Neural progenitor cell (in vitro differentiated cells): Measurements from ENCODE around the gene IL25. TPM values are rescaled to one million over a fixed set of nuclear protein-coding genes. Genes with fewer than 3 reads are reported as not detected.

Source experiments
- DNase-seq: peaks from one replicate; pipeline ENCODE4 v3.0.0-alpha.2; 2016; ENCODE audit warnings: low spot score
- H2AFZ ChIP-seq: fragments of 200-600 bp; sonication (generic); replicated peaks from 2 replicates; pipeline ENCODE4 v1.6.1; 2016; ENCODE audit warnings: antibody characterized with exemption
- H3F3A ChIP-seq: fragments of 200-600 bp; sonication (generic); 2 replicates; pipeline ENCODE4 v1.6.1; 2016; ENCODE audit warnings: antibody characterized with exemption, low read depth
- H3K27ac ChIP-seq: fragments of 200-600 bp; sonication (generic); 2 replicates; pipeline ENCODE4 v1.5.1; 2016; ENCODE audit warnings: mild to moderate bottlenecking
- H3K27me3 ChIP-seq: fragments of 200-600 bp; sonication (generic); 2 replicates; pipeline ENCODE4 v1.6.1; 2016; ENCODE audit warnings: mild to moderate bottlenecking, moderate library complexity
- H3K36me3 ChIP-seq: fragments of 200-600 bp; sonication (generic); 2 replicates; pipeline ENCODE4 v1.5.1; 2016
- H3K4me1 ChIP-seq: fragments of 200-600 bp; sonication (generic); 2 replicates; pipeline ENCODE4 v1.6.1; 2016; ENCODE audit warnings: mixed run types
- H3K4me2 ChIP-seq: fragments of 200-600 bp; sonication (generic); 2 replicates; pipeline ENCODE4 v1.6.1; 2016
- H3K4me3 ChIP-seq: fragments of 200-600 bp; sonication (generic); 2 replicates; pipeline ENCODE4 v1.5.1; 2016
- H3K79me2 ChIP-seq: fragments of 200-600 bp; sonication (generic); 2 replicates; pipeline ENCODE4 v1.6.1; 2016; ENCODE audit warnings: low read depth
- H3K9ac ChIP-seq: fragments of 200-600 bp; sonication (generic); 2 replicates; pipeline ENCODE4 v1.6.1; 2016
- H3K9me3 ChIP-seq: fragments of 200-600 bp; sonication (generic); 2 replicates; pipeline ENCODE4 v1.5.1; 2016; ENCODE audit warnings: low read depth
- H4K20me1 ChIP-seq: fragments of 200-600 bp; sonication (generic); 2 replicates; pipeline ENCODE4 v1.6.1; 2016; ENCODE audit warnings: low read depth
- H3K27ac Mint-ChIP-seq: 3 replicates; pipeline ENCODE4 v1.8.0; 2021; ENCODE audit warnings: mixed read lengths
- H3K27me3 Mint-ChIP-seq: 2 replicates; pipeline ENCODE4 v1.8.0; 2022; ENCODE audit warnings: low read depth, mild to moderate bottlenecking, inconsistent platforms, moderate library complexity, mixed read lengths; ENCODE audit not compliant: insufficient read depth
- H3K36me3 Mint-ChIP-seq: 3 replicates; pipeline ENCODE4 v1.8.0; 2021; ENCODE audit warnings: mixed read lengths
- H3K4me1 Mint-ChIP-seq: 3 replicates; pipeline ENCODE4 v1.8.0; 2021; ENCODE audit warnings: mixed read lengths
- H3K4me3 Mint-ChIP-seq: 3 replicates; pipeline ENCODE4 v1.8.0; 2021; ENCODE audit warnings: mild to moderate bottlenecking, moderate library complexity, mixed read lengths
- H3K9me3 Mint-ChIP-seq: 3 replicates; pipeline ENCODE4 v1.8.0; 2020; ENCODE audit warnings: mixed read lengths
- CTCF ChIP-seq: fragments of 200-600 bp; sonication (generic); IDR thresholded peaks from 2 replicates; pipeline ENCODE4 v1.5.1; 2017; ENCODE audit warnings: antibody characterized with exemption, mild to moderate bottlenecking
- EZH2 ChIP-seq: fragments of 200-600 bp; sonication (generic); IDR thresholded peaks from 2 replicates; pipeline ENCODE4 v1.6.1; 2017; ENCODE audit warnings: antibody characterized with exemption, mild to moderate bottlenecking, moderate library complexity
- EZH2phosphoT487 ChIP-seq: fragments of 200-600 bp; sonication (generic); IDR thresholded peaks from 2 replicates; pipeline ENCODE4 v1.6.1; 2017; ENCODE audit warnings: antibody characterized with exemption
- total RNA-seq: library from RNA; depleted of rRNA; stranded (reverse); fragments of >200 nt; gene quantifications from 2 replicates; pipeline ENCODE4 v1.2.3, GENCODE V29; 2015; ENCODE audit warnings: low replicate concordance

IL25 gene
- total RNA-seq, 1 donor from 2014 or later: not detected

DNA sequence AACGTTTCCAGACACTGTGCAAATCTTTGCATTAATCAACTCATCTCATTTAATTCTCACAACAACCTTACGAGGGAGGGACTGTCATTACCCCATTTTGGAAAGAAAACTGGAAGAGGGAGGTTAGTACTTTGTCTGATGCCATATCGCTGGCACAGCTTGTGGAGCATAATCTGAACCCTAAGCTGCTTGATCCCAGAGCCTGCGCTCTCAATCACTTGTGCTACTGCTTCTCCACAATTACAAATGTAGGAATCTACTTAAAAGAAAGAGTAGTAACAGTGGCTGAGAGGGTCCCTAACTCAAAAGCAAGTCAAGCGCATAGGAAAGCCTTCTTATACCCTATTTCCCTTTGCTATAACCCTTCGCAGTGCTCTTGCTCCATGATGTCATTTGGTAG lies 10.8 kb upstream of the IL25 start:
- Histone ChIP-seq H3K4me3 (no peak overlapping the region), H3K9ac (no peak overlapping the region), H3K36me3 (peaks cover 3% of the 10 kb centered on the region), H3K27me3 (no peaks in the 10 kb centered on the region), H4K20me1 (peaks cover 65% of the 10 kb centered on the region), H3F3A (peaks cover 60% of the 10 kb centered on the region), H3K4me2 (peak overlapping the region; percentile 10), H2AFZ (no peak overlapping the region), H3K9me3 (no peaks in the 10 kb centered on the region), H3K27ac (no peak overlapping the region), H3K4me1 (peaks cover 21% of the 10 kb centered on the region), H3K79me2 (peaks cover 52% of the 10 kb centered on the region)
- peaks cover 23% of the 10 kb centered on the region for H3K36me3 Mint-ChIP-seq
- no peak for DNase-seq
- H3K4me1 Mint-ChIP-seq: peaks cover 39% of the 10 kb centered on the region
- no peaks in the 10 kb centered on the region for H3K9me3 Mint-ChIP-seq
- peaks cover 9% of the 10 kb centered on the region for H3K27me3 Mint-ChIP-seq
- TF ChIP-seq CTCF (no peak), EZH2phosphoT487 (no peak), EZH2 (no peak)
- H3K4me3 Mint-ChIP-seq: peak overlapping the region; percentile 35
- H3K27ac Mint-ChIP-seq: no peak overlapping the region

GRCh38 chr14:23362200-23362599 lies 10.4 kb upstream of the IL25 start:
- no peak for DNase-seq
- peaks cover 23% of the 10 kb centered on the region for H3K36me3 Mint-ChIP-seq
- peak; percentile 25 for TF ChIP-seq CTCF
- TF ChIP-seq EZH2phosphoT487: no peak
- TF ChIP-seq EZH2: no peak
- H3K27ac Mint-ChIP-seq: peak overlapping the region; percentile 50
- no peaks in the 10 kb centered on the region for H3K27me3 ChIP-seq
- peak overlapping the region; percentile 35 for H3K4me3 Mint-ChIP-seq
- H3K4me3 ChIP-seq: no peak overlapping the region
- H3K4me2 ChIP-seq: peak overlapping the region; percentile 10
- H3K9me3 ChIP-seq: no peaks in the 10 kb centered on the region
- peaks cover 11% of the 10 kb centered on the region for H3K27me3 Mint-ChIP-seq
- H3K79me2 ChIP-seq: peaks cover 52% of the 10 kb centered on the region
- no peak overlapping the region for H2AFZ ChIP-seq
- no peaks in the 10 kb centered on the region for H3K9me3 Mint-ChIP-seq
- peaks cover 60% of the 10 kb centered on the region for H3F3A ChIP-seq
- H4K20me1 ChIP-seq: peaks cover 65% of the 10 kb centered on the region
- peaks cover 3% of the 10 kb centered on the region for H3K36me3 ChIP-seq
- H3K4me1 ChIP-seq: peaks cover 26% of the 10 kb centered on the region
- no peak overlapping the region for H3K9ac ChIP-seq
- H3K27ac ChIP-seq: no peak overlapping the region
- H3K4me1 Mint-ChIP-seq: peaks cover 43% of the 10 kb centered on the region

DNA sequence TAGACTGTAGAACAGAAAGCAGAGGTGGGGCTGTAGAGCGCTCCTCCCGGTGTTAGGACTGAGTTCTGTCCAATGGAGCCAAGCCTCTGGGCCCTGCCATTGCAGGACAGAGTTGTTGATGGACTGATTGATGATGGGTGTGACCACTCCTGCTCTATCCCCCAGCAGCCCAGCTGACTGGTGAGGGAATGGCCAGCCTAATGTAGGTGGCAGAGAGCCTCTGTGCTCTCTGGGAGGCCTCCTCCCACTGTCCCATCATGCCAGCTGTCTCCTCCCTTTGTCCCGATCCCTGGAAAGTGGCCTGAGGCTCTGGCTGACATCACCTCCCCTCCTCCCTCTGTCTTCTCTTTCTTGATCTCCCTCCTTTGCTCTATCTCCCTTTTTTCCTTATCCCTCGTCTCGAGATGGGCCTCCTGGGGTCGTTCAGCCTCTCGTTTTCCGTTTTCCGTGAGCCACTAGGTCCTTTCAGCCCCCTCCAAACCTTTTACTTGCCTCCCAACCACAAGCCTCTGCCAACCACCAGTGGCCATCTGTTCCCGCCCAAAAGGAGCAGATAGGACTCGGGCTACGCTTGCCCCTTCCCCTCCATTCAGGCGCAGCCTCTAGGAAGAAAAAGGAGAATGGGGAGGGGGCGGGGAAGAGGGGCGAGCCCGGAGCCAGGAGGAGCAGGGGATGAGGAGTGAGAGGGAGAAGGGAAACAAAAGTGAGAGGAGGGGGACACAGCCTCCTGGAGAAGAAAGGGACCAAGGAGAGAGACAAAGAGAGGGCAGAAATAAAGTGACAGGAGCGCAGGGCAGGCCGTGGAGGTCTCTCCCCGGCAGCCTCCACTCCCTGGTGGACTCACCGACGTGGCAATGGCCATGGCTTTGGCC lies 8.2 kb upstream of the IL25 start:
- Histone ChIP-seq H2AFZ (no peak overlapping the region), H3K79me2 (peaks cover 52% of the 10 kb centered on the region), H3F3A (peaks cover 48% of the 10 kb centered on the region), H3K27me3 (no peaks in the 10 kb centered on the region), H3K4me3 (peak overlapping the region; percentile 58), H4K20me1 (peaks cover 51% of the 10 kb centered on the region), H3K36me3 (peaks cover 3% of the 10 kb centered on the region), H3K9ac (peak overlapping the region; percentile 66), H3K27ac (peak overlapping the region; percentile 91), H3K4me2 (peak overlapping the region; percentile 76), H3K9me3 (no peaks in the 10 kb centered on the region), H3K4me1 (peaks cover 29% of the 10 kb centered on the region)
- Mint-ChIP-seq H3K9me3 (no peaks in the 10 kb centered on the region), H3K27me3 (peaks cover 12% of the 10 kb centered on the region), H3K4me1 (peaks cover 43% of the 10 kb centered on the region), H3K27ac (peak overlapping the region; percentile 94), H3K36me3 (peaks cover 18% of the 10 kb centered on the region), H3K4me3 (peak overlapping the region; percentile 90)
- TF ChIP-seq CTCF (no peak), EZH2 (no peak), EZH2phosphoT487 (no peak)
- peak; percentile 85 for DNase-seq
